A549 (cell line): Measurements from ENCODE around the gene CACNG6. TPM values are rescaled to one million over a fixed set of nuclear protein-coding genes. Genes with fewer than 3 reads are reported as not detected.

Experiments used
- ATAC-seq, 2 experiments: fragments of 200-7000 bp in 1 of 2; fragments of >200 bp in 1 of 2; cut with Nextera tagmentation in 1 of 2; cut with Tn5 transposase in 1 of 2; 3 replicates each; pipeline versions ENCODE4 v1.8.0 to v1.9.1; 2018 to 2020; ENCODE audit warnings: mild to moderate bottlenecking in 1 of 2, moderate library complexity in 1 of 2
- CTCF ChIA-PET: fragments of 300-600 bp; sonication (Branson Sonifier 250); formaldehyde crosslinking; extraction: SDS; loops from one replicate; lab custom pipeline; 2021; ENCODE audit warnings: antibody characterized with exemption, inconsistent platforms; lab: Yijun Ruan, JAX
- POLR2A ChIA-PET: fragments of 350-600 bp; formaldehyde crosslinking; extraction: SDS; loops from one replicate; lab custom pipeline; 2021; ENCODE audit warnings: antibody characterized with exemption, inconsistent platforms; lab: Yijun Ruan, JAX
- DNase-seq, 2 experiments: peaks; one replicate each; pipeline versions ENCODE4 v3.0.0 to v3.0.0-alpha.2; 2011 to 2016; ENCODE audit warnings: low read depth in 1 of 2, low spot score in 1 of 2
- FAIRE-seq: peaks from 2 replicates; lab custom pipeline; 2011; peaks lifted over from hg19 to GRCh38; lab: Jason Lieb, UNC
- H3K27ac ChIP-seq, 2 experiments: fragments of >200 bp; sonication (Bioruptor Twin); formaldehyde crosslinking; 3 replicates each; pipeline ENCODE4 v1.5.1; 2016 to 2017
- H3K4me1 ChIP-seq: fragments of >200 bp; sonication (Bioruptor Twin); formaldehyde crosslinking; 3 replicates; pipeline ENCODE4 v1.6.1; 2016
- H3K4me2 ChIP-seq: fragments of >200 bp; sonication (Bioruptor Twin); formaldehyde crosslinking; 3 replicates; pipeline ENCODE4 v1.6.1; 2016
- H3K4me3 ChIP-seq: fragments of >200 bp; sonication (Bioruptor Twin); formaldehyde crosslinking; 3 replicates; pipeline ENCODE4 v1.5.1; 2016
- H3K9me3 ChIP-seq: fragments of >200 bp; sonication (Bioruptor Twin); formaldehyde crosslinking; 3 replicates; pipeline ENCODE4 v1.6.1; 2016
- BHLHE40 ChIP-seq: IDR thresholded peaks from 2 replicates; pipeline ENCODE4 v1.6.1; 2012; ENCODE audit warnings: low read depth, low read length, inconsistent platforms
- EHF ChIP-seq: fragments of 250-450 bp; sonication (Bioruptor Pico); IDR thresholded peaks from 2 replicates; pipeline ENCODE4 v1.5.0; 2020; ENCODE audit warnings: mild to moderate bottlenecking
- EHMT2 ChIP-seq: fragments of 200-600 bp; sonication (generic); IDR thresholded peaks from 2 replicates; pipeline ENCODE4 v1.6.1; 2016; ENCODE audit warnings: antibody characterized with exemption, low read depth, mild to moderate bottlenecking, moderate library complexity
- FOSL2 ChIP-seq, 2 experiments: fragments of 450-650 bp in 1 of 2; fragments of >200 bp in 1 of 2; sonication (Bioruptor Twin) in 1 of 2; formaldehyde crosslinking; IDR thresholded peaks; 2 replicates each; pipeline versions ENCODE4 v1.5.0 to v1.6.1; 2016 to 2020; ENCODE audit warnings: mild to moderate bottlenecking in 1 of 2, moderate library complexity in 1 of 2
- HEYL ChIP-seq: fragments of 250-450 bp; sonication (Bioruptor Pico); IDR thresholded peaks from 2 replicates; pipeline ENCODE4 v1.8.0; 2021; ENCODE audit warnings: mild to moderate bottlenecking, moderate library complexity
- HOXA7 ChIP-seq: fragments of 250-450 bp; sonication (Bioruptor Pico); IDR thresholded peaks from 2 replicates; pipeline ENCODE4 v1.5.0; 2020; ENCODE audit warnings: mild to moderate bottlenecking, moderate library complexity
- HOXB5 ChIP-seq: fragments of 250-450 bp; sonication (Bioruptor Pico); IDR thresholded peaks from 2 replicates; pipeline ENCODE4 v1.5.0; 2020; ENCODE audit warnings: mild to moderate bottlenecking, moderate library complexity
- JUN ChIP-seq, 2 experiments: fragments of >200 bp; sonication (Bioruptor Twin); formaldehyde crosslinking; IDR thresholded peaks; 2 replicates in 1 of 2; 3 replicates in 1 of 2; pipeline ENCODE4 v1.6.1; 2016 to 2017
- JUNB ChIP-seq: fragments of >200 bp; sonication (Bioruptor Twin); formaldehyde crosslinking; IDR thresholded peaks from 2 replicates; pipeline ENCODE4 v1.6.1; 2016
- MAX ChIP-seq: IDR thresholded peaks from 2 replicates; pipeline ENCODE4 v1.6.1; 2012
- MAZ ChIP-seq: fragments of 150-350 bp; IDR thresholded peaks from 2 replicates; pipeline ENCODE4 v1.6.1; 2014; ENCODE audit warnings: antibody characterized with exemption, low read depth, low read length, borderline replicate concordance
- NPAS2 ChIP-seq: fragments of 250-450 bp; sonication (Bioruptor Pico); IDR thresholded peaks from 2 replicates; pipeline ENCODE4 v1.8.0; 2022; ENCODE audit warnings: mild to moderate bottlenecking, moderate library complexity, borderline replicate concordance
- PBX3 ChIP-seq: IDR thresholded peaks from 2 replicates; pipeline ENCODE4 v1.6.1; 2012
- POLR2A ChIP-seq: IDR thresholded peaks from 2 replicates; pipeline ENCODE4 v1.6.1; 2012; ENCODE audit warnings: mild to moderate bottlenecking, low read length
- SMC3 ChIP-seq: fragments of >200 bp; sonication (Bioruptor Twin); formaldehyde crosslinking; IDR thresholded peaks from 3 replicates; pipeline ENCODE4 v1.6.1; 2018; ENCODE audit warnings: inconsistent platforms
- TFCP2L1 ChIP-seq: fragments of 250-450 bp; sonication (Bioruptor Pico); IDR thresholded peaks from 2 replicates; pipeline ENCODE4 v1.5.0; 2021; ENCODE audit warnings: mild to moderate bottlenecking
- WGBS: methylation state at CpG from one replicate; pipeline ENCODE4 v1.1.6; 2017; ENCODE audit errors: missing lambda C conversion rate; 5-methylcytosine and 5-hydroxymethylcytosine counted together
- polyA plus RNA-seq, 4 experiments: library from polyadenylated mRNA; depleted of rRNA in 3 of 4; stranded (reverse); fragments of >200 nt; fragmentation: RNase III in 1 of 4; extraction: RNeasy Plus Mini Kit Qiagen cat#74134 plus additional on column Dnase treatment in 1 of 4; gene quantifications; 2 replicates in 3 of 4; 3 replicates in 1 of 4; pipeline ENCODE4 v1.2.3, GENCODE V29; 2011 to 2017
- TF ChIP-seq, protein P1 (sequence below): fragments of 250-450 bp; sonication (Bioruptor Pico); IDR thresholded peaks from 2 replicates; pipeline ENCODE4 v1.5.0; 2020; ENCODE audit warnings: low read depth, mild to moderate bottlenecking, moderate library complexity
- TF ChIP-seq, protein P2 (sequence below): fragments of 250-450 bp; sonication (Bioruptor Pico); IDR thresholded peaks from 2 replicates; pipeline ENCODE4 v1.5.0; 2021; ENCODE audit warnings: mild to moderate bottlenecking, moderate library complexity, borderline replicate concordance
- TF ChIP-seq, protein P3 (sequence below): IDR thresholded peaks from 2 replicates; pipeline ENCODE4 v1.6.1; 2012; ENCODE audit warnings: low read depth, borderline replicate concordance
- TF ChIP-seq, protein P4 (sequence below): fragments of 150-350 bp; IDR thresholded peaks from 2 replicates; pipeline ENCODE4 v1.6.1; 2014; ENCODE audit warnings: low read depth, mild to moderate bottlenecking, low read length

The CACNG6 gene
- polyA plus RNA-seq, 2 of the 4 experiments (the other 2 are of a cell fraction), result 7.3 to 16.2 TPM

DNA sequence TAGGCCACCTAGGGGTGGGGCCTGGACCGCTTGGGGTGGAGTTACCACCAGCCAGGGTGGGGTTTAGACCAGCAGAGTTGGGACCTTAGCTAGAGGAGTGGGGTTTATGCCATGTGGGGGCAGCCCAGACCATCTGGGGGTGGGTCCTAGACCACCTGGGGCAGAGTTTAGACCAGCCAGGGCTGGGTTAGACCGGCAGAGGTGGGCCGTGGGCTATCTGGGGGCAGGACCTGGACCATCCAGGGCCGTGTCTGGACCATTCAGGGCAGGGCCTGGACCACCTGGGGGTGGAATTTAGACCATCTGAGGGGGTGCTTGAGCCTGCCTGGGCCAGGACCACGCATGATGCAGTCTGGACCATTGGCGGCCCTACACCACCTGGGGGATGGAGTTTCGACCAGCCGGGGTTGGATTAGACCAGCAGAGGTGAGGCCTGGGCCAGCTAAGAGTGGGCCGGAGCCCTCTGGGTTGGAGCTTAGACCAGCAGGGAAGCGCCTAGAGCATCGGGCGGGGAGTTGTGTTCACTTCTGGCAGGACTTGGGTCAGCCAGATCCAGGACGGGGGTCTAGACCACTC is 10.0 kb upstream of the CACNG6 start:
- ChIA-PET CTCF (interaction anchor here (1.0 to 3.1 kb wide), 14 partner anchors 27 to 173 kb away, joined by 3 to 59 read pairs (median 8); partner anchors contain the start of gene PRKCG), POLR2A (interaction anchor here (0.6 to 2.8 kb wide), 15 partner anchors 10 to 178 kb away, joined by 3 to 54 read pairs (median 6); partner anchors contain the start of genes CACNG6, LENG1, MYADM and PRPF31)
- ATAC-seq (peak; percentile 22 to 65; a peak in 5 of 6 replicates), DNase-seq (peak in 1 of 2 experiments; percentile 96), FAIRE-seq (no peak)
- H3K27ac ChIP-seq, result peak overlapping the region; percentile 84 to 97
- peaks cover 19% of the 10 kb centered on the region for H3K4me1 ChIP-seq
- peak overlapping the region; percentile 69 for H3K4me3 ChIP-seq
- WGBS, result 19% methylated on average over 13 of the region's 13 CpGs
- H3K4me2 ChIP-seq, result peak overlapping the region; percentile 84
- no peaks in the 10 kb centered on the region for H3K9me3 ChIP-seq
- no peak for TF ChIP-seq MAX
- TF ChIP-seq PBX3, result peak; percentile 38; the same call in 1 of the 2 replicates
- peak; percentile 52; the same call in 1 of the 2 replicates for TF ChIP-seq HOXA7 (CRISPR knock-in tag)
- TF ChIP-seq HOXB5, result peak; percentile 59; the same call in 1 of the 2 replicates
- TF ChIP-seq JUN (IDR thresholded peaks at IDR 0.05), result 0 out of 5 replicates have a peak, but pooled peaks of 1 of the 2 experiments have one; percentile 5
- TF ChIP-seq BHLHE40, result no peak
- TF ChIP-seq TFCP2L1, result peak; percentile 86; the same call in 1 of the 2 replicates
- no peak for TF ChIP-seq SMC3
- no peak for TF ChIP-seq HEYL (CRISPR knock-in tag)
- no peak for TF ChIP-seq NPAS2 (CRISPR knock-in tag)
- no peak for TF ChIP-seq EHMT2
- TF ChIP-seq, protein P1, sequence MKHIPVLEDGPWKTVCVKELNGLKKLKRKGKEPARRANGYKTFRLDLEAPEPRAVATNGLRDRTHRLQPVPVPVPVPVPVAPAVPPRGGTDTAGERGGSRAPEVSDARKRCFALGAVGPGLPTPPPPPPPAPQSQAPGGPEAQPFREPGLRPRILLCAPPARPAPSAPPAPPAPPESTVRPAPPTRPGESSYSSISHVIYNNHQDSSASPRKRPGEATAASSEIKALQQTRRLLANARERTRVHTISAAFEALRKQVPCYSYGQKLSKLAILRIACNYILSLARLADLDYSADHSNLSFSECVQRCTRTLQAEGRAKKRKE (CRISPR knock-in tag), result peak; percentile 34; the same call in 1 of the 2 replicates
- TF ChIP-seq, protein P2, sequence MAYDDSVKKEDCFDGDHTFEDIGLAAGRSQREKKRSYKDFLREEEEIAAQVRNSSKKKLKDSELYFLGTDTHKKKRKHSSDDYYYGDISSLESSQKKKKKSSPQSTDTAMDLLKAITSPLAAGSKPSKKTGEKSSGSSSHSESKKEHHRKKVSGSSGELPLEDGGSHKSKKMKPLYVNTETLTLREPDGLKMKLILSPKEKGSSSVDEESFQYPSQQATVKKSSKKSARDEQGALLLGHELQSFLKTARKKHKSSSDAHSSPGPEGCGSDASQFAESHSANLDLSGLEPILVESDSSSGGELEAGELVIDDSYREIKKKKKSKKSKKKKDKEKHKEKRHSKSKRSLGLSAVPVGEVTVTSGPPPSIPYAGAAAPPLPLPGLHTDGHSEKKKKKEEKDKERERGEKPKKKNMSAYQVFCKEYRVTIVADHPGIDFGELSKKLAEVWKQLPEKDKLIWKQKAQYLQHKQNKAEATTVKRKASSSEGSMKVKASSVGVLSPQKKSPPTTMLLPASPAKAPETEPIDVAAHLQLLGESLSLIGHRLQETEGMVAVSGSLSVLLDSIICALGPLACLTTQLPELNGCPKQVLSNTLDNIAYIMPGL (CRISPR knock-in tag), result peak; percentile 74; the same call in 1 of the 2 replicates
- no peak for TF ChIP-seq JUNB

DNA sequence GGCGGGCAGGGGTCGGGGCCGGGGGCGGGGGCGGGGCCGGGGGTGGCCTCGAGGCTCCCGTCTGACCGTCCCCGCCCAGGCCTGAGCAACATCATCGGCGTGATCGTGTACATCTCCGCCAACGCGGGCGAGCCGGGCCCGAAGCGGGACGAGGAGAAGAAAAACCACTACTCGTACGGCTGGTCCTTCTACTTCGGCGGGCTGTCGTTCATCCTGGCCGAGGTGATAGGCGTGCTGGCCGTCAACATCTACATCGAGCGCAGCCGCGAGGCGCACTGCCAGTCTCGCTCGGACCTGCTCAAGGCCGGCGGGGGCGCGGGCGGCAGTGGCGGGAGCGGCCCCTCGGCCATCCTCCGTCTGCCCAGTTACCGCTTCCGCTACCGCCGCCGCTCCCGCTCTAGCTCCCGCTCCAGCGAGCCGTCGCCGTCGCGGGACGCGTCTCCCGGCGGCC is 9.4 kb upstream of the CACNG6 start:
- 55% methylated on average over 45 of the region's 62 CpGs for WGBS
- DNase-seq (no peak), FAIRE-seq (no peak), ATAC-seq (no peak)
- TF ChIP-seq MAX (peak; percentile 57; the same call in 1 of the 2 replicates), TFCP2L1 (peak; percentile 49; the same call in 1 of the 2 replicates), FOSL2 (IDR thresholded peaks at IDR 0.05) (no peak), FOSL2 (CRISPR knock-in tag; IDR thresholded peaks at IDR 0.05) (0 out of 2 replicates have a peak, but pooled peaks have one; percentile 21), MAZ (no peak), POLR2A (peak; percentile 22; the same call in 1 of the 2 replicates), EHF (CRISPR knock-in tag) (0 out of 2 replicates have a peak, but pooled peaks have one; percentile 25)
- TF ChIP-seq, protein P3, sequence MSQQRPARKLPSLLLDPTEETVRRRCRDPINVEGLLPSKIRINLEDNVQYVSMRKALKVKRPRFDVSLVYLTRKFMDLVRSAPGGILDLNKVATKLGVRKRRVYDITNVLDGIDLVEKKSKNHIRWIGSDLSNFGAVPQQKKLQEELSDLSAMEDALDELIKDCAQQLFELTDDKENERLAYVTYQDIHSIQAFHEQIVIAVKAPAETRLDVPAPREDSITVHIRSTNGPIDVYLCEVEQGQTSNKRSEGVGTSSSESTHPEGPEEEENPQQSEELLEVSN, result peak; percentile 70; the same call in 1 of the 2 replicates
- TF ChIP-seq, protein P4, sequence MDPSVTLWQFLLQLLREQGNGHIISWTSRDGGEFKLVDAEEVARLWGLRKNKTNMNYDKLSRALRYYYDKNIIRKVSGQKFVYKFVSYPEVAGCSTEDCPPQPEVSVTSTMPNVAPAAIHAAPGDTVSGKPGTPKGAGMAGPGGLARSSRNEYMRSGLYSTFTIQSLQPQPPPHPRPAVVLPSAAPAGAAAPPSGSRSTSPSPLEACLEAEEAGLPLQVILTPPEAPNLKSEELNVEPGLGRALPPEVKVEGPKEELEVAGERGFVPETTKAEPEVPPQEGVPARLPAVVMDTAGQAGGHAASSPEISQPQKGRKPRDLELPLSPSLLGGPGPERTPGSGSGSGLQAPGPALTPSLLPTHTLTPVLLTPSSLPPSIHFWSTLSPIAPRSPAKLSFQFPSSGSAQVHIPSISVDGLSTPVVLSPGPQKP, result no peak
- peak overlapping the region; percentile 84 for H3K4me2 ChIP-seq
- no peaks in the 10 kb centered on the region for H3K9me3 ChIP-seq
- peak overlapping the region; percentile 84 to 97 for H3K27ac ChIP-seq
- ChIA-PET CTCF (interaction anchor here (0.6 to 3.1 kb wide), 9 partner anchors 26 to 141 kb away, joined by 3 to 59 read pairs (median 9); partner anchors contain the start of gene PRKCG), POLR2A (interaction anchor here (0.6 to 2.8 kb wide), 3 partner anchors 27 to 115 kb away, joined by 3 to 54 read pairs (median 31); partner anchors contain the start of gene MYADM)
- peak overlapping the region; percentile 69 for H3K4me3 ChIP-seq
- H3K4me1 ChIP-seq, result peaks cover 19% of the 10 kb centered on the region
